RWPE1 (cell line): ENCODE results near the gene SULT6B1.
"Not testable (repeated sequence)": the region's sequence is repeated elsewhere in the genome, so short reads cannot be mapped to it uniquely, and the experiment has no call there.

Experiments used
- CTCF ChIA-PET: fragments of 350-600 bp; sonication (Branson Sonifier 250); formaldehyde crosslinking; extraction: SDS; loops from one replicate; lab custom pipeline; 2021; lab: Yijun Ruan, JAX
- POLR2A ChIA-PET: fragments of 400-600 bp; formaldehyde crosslinking; extraction: SDS; loops from one replicate; lab custom pipeline; 2020; ENCODE audit warnings: antibody characterized with exemption; ENCODE audit not compliant: low non-redundant PET; lab: Yijun Ruan, JAX
- DNase-seq: peaks from one replicate; pipeline ENCODE4 v3.0.0; 2012; ENCODE audit warnings: low spot score
- H3K27ac ChIP-seq: fragments of 450-650 bp; 2 replicates; pipeline ENCODE4 v1.5.1; 2017
- CTCF ChIP-seq: fragments of 450-650 bp; conservative IDR thresholded peaks from 2 replicates; pipeline ENCODE4 v1.5.1; 2017; ENCODE audit warnings: low read depth, mild to moderate bottlenecking

SULT6B1 gene

GRCh38 chr2:37196320-37197195 is 8.1 kb upstream of the SULT6B1 start, which contains the start of gene CEBPZOS:
CEBPZOS (plus strand) TSS chr2:37196496; CDS start chr2:37199705, 3,209 bp downstream.
- TF ChIP-seq CTCF, result no peak
- peak; percentile 95 for DNase-seq
- ChIA-PET CTCF (interaction anchor here (0.7 kb wide), 1 partner anchor 27 kb away, joined by 3 read pairs; no protein-coding TSS in a partner anchor), POLR2A (no interaction called here)
- peak within 1 kb of the TSS; percentile 87 for H3K27ac ChIP-seq

GRCh38 chr2:37195862-37196319 is 7.4 kb upstream of the SULT6B1 start:
- peak overlapping the region; percentile 87 for H3K27ac ChIP-seq
- POLR2A ChIA-PET, CTCF ChIA-PET, DNase-seq: not testable (repeated sequence)

GRCh38 chr2:37192551-37192950 is 4.1 kb upstream of the SULT6B1 start:
- no peak for TF ChIP-seq CTCF
- ChIA-PET CTCF (no interaction called here), POLR2A (interaction anchor here (0.7 kb wide), 1 partner anchor 13 kb away, joined by 6 read pairs; no protein-coding TSS in a partner anchor)
- H3K27ac ChIP-seq, result no peak overlapping the region
- no peak for DNase-seq

- TF ChIP-seq CTCF, result no peak
- no peak overlapping the region for H3K27ac ChIP-seq
- POLR2A ChIA-PET, result no interaction called here
- DNase-seq, result no peak
- CTCF ChIA-PET, result no interaction called here
Observed at GRCh38 chr2:37191747-37192146, 3.3 kb upstream of the SULT6B1 start.

- no peak for TF ChIP-seq CTCF
- CTCF ChIA-PET, result no interaction called here
- H3K27ac ChIP-seq, result no peak overlapping the region
- POLR2A ChIA-PET, result no interaction called here
- no peak for DNase-seq
Observed at GRCh38 chr2:37191253-37191652, 2.8 kb upstream of the SULT6B1 start.

GRCh38 chr2:37190290-37190689 is 1.8 kb upstream of the SULT6B1 start:
- ChIA-PET CTCF (no interaction called here), POLR2A (no interaction called here)
- no peak overlapping the region for H3K27ac ChIP-seq
- DNase-seq, result no peak
- TF ChIP-seq CTCF, result no peak
